Tibial nerve (tissue), 4 donors: Measurements from ENCODE around the gene ATP1B2. TPM values are rescaled to one million over a fixed set of nuclear protein-coding genes. Genes with fewer than 3 reads are reported as not detected.

ENCODE experiments used
- total RNA-seq, 4 donors: library from RNA; depleted of rRNA; stranded (reverse); fragments of >200 nt; gene quantifications; one replicate each; pipeline ENCODE4 v1.1.0, GENCODE V29; 2016

The ATP1B2 gene
- total RNA-seq, 4 donors from 2014 or later, result 1.5 to 3.9 (median 1.9) TPM

Other genes with a start within 250 kb of the ATP1B2 start
- 100 to 1,000 TPM in 2 of 4 donors, 10 to 100 TPM in 2; 88.3 to 121 (median 103) TPM for gene TMEM256, start 246.8 kb upstream of the ATP1B2 start, total RNA-seq
- 10 to 100 TPM; 14.4 to 32.4 (median 23.9) TPM for gene NLGN2, start 243.1 kb upstream of the ATP1B2 start, total RNA-seq
- gene SPEM1, start 230.6 kb upstream of the ATP1B2 start, total RNA-seq, result not detected
- not detected for gene SPEM2, start 225.3 kb upstream of the ATP1B2 start, total RNA-seq
- not detected for gene SPEM3, start 222.1 kb upstream of the ATP1B2 start, total RNA-seq
- gene TMEM102, start 215.5 kb upstream of the ATP1B2 start, total RNA-seq, result 1 to 10 TPM; 1.7 to 6.6 (median 4.1) TPM
- gene FGF11, start 211.4 kb upstream of the ATP1B2 start, total RNA-seq, result 1 to 10 TPM; 1.5 to 3.3 (median 2.2) TPM
- 10 to 100 TPM in 3 of 4 donors, 1 to 10 TPM in 1; 6.5 to 16.0 (median 13.5) TPM for gene CHRNB1, start 205.9 kb upstream of the ATP1B2 start, total RNA-seq
- 10 to 100 TPM; 60.5 to 64.1 (median 63.0) TPM for gene ZBTB4, start 171.3 kb upstream of the ATP1B2 start, total RNA-seq
- not detected for gene SLC35G6, start 169.5 kb upstream of the ATP1B2 start, total RNA-seq
- 100 to 1,000 TPM in 3 of 4 donors, 10 to 100 TPM in 1; 87.0 to 163 (median 125) TPM for gene POLR2A, start 166.6 kb upstream of the ATP1B2 start, total RNA-seq
- gene TNFSF12, start 101.9 kb upstream of the ATP1B2 start, total RNA-seq, result 100 to 1,000 TPM in 2 of 4 donors, 10 to 100 TPM in 2; 59.4 to 109 (median 98.8) TPM
- 10 to 100 TPM; 44.7 to 93.3 (median 64.7) TPM for gene TNFSF13, start 92.2 kb upstream of the ATP1B2 start, total RNA-seq
- gene SENP3, start 89.0 kb upstream of the ATP1B2 start, total RNA-seq, result 10 to 100 TPM; 54.3 to 75.4 (median 59.0) TPM
- gene CD68, start 71.3 kb upstream of the ATP1B2 start, total RNA-seq, result 10 to 100 TPM; 19.3 to 65.7 (median 34.2) TPM
- gene MPDU1, start 67.1 kb upstream of the ATP1B2 start, total RNA-seq, result 100 to 1,000 TPM in 1 of 4 donors, 10 to 100 TPM in 3; 58.3 to 102 (median 66.2) TPM
- gene SOX15, start 60.8 kb upstream of the ATP1B2 start, total RNA-seq, result 1 to 10 TPM; 3.1 to 6.9 (median 5.0) TPM
- 10 to 100 TPM; 34.7 to 39.4 (median 36.7) TPM for gene FXR2, start 36.0 kb upstream of the ATP1B2 start, total RNA-seq
- 100 to 1,000 TPM in 1 of 4 donors, 10 to 100 TPM in 3; 69.3 to 130 (median 82.0) TPM for gene SAT2, start 23.1 kb upstream of the ATP1B2 start, total RNA-seq
- gene SHBG, start 20.8 kb upstream of the ATP1B2 start, total RNA-seq, result 1 to 10 TPM in 1 of 4 donors, under 1 TPM in 1, not detected in 2; 0.63 to 1.2 TPM
- 10 to 100 TPM; 26.7 to 32.1 (median 30.0) TPM for gene TP53, start 36.6 kb downstream of the ATP1B2 start, total RNA-seq
- gene WRAP53, start 37.6 kb downstream of the ATP1B2 start, total RNA-seq, result 1 to 10 TPM; 3.6 to 8.0 (median 4.8) TPM
- gene EFNB3, start 54.3 kb downstream of the ATP1B2 start, total RNA-seq, result under 1 TPM in 2 of 4 donors, not detected in 2; 0.20 to 0.21 TPM
- 1 to 10 TPM in 1 of 4 donors, under 1 TPM in 3; under 0.01 to 1.4 (median under 0.01) TPM for gene DNAH2, start 66.8 kb downstream of the ATP1B2 start, total RNA-seq
- 10 to 100 TPM in 2 of 4 donors, 1 to 10 TPM in 2; 7.5 to 10.8 (median 9.7) TPM for gene KDM6B, start 183.3 kb downstream of the ATP1B2 start, total RNA-seq
- gene TMEM88, start 204.1 kb downstream of the ATP1B2 start, total RNA-seq, result 10 to 100 TPM in 3 of 4 donors, 1 to 10 TPM in 1; 9.2 to 41.7 (median 25.6) TPM
- gene NAA38, start 206.6 kb downstream of the ATP1B2 start, total RNA-seq, result 100 to 1,000 TPM; 104 to 198 (median 167) TPM
- 10 to 100 TPM in 2 of 4 donors, 1 to 10 TPM in 2; 9.4 to 13.6 (median 11.1) TPM for gene CYB5D1, start 207.1 kb downstream of the ATP1B2 start, total RNA-seq
- 100 to 1,000 TPM in 3 of 4 donors, 10 to 100 TPM in 1; 80.4 to 202 (median 125) TPM for gene CHD3, start 237.9 kb downstream of the ATP1B2 start, total RNA-seq